ENCODE results near the gene DSG3.

DNA sequence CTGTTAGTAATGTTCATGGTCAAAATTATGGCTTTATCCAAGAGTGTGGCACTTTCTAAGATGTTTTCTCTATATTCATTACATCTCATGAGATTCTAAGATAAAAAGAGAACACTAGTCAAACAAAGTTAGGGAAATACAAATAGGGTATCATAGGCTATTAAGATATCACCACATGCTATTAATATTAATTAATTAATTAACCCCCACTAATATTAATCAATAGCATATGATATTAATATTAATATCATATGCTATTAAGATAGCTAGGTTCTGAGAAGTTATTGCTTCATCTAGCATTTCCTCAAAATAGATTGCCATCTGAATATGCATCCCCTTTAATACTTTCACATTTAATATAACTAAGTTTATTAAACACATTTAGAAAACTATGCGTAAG lies 22.1 kb downstream of the DSG3 start:
- TF ChIP-seq, protein P1, sequence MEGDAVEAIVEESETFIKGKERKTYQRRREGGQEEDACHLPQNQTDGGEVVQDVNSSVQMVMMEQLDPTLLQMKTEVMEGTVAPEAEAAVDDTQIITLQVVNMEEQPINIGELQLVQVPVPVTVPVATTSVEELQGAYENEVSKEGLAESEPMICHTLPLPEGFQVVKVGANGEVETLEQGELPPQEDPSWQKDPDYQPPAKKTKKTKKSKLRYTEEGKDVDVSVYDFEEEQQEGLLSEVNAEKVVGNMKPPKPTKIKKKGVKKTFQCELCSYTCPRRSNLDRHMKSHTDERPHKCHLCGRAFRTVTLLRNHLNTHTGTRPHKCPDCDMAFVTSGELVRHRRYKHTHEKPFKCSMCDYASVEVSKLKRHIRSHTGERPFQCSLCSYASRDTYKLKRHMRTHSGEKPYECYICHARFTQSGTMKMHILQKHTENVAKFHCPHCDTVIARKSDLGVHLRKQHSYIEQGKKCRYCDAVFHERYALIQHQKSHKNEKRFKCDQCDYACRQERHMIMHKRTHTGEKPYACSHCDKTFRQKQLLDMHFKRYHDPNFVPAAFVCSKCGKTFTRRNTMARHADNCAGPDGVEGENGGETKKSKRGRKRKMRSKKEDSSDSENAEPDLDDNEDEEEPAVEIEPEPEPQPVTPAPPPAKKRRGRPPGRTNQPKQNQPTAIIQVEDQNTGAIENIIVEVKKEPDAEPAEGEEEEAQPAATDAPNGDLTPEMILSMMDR (IDR thresholded peaks at IDR 0.05): no peak
- TF ChIP-seq POLR2A (IDR thresholded peaks at IDR 0.05): no peak

Measured in adrenal gland (tissue), 5 donors.